ENCODE measurements around the gene SLC25A13. TPM values are rescaled to one million over a fixed set of nuclear protein-coding genes. Genes with fewer than 3 reads are reported as not detected.
A peak's percentile ranks its signal among the peaks of the same experiment; 100 is the strongest.

Gene SLC25A13
- total RNA-seq, 1 experiment from 2014 or later = 77.2 TPM

GRCh38 chr7:96187735-96188134 is 134.2 kb downstream of the SLC25A13 start (continued):
- no peak for TF ChIP-seq ATF3 (CRISPR knock-in tag; conservative IDR thresholded peaks at IDR 0.05)
- no peak for TF ChIP-seq SMAD3 (CRISPR knock-in tag; IDR thresholded peaks at IDR 0.05; ENCODE audit: borderline replicate concordance)
- TF ChIP-seq ZNF232 (CRISPR knock-in tag; IDR thresholded peaks at IDR 0.05) = no peak

GRCh38 chr7:96184783-96185182 is 137.1 kb downstream of the SLC25A13 start:
- DNase-seq (ENCODE audit: low spot score) = no peak
- no peaks in the 10 kb centered on the region for H3K27me3 Mint-ChIP-seq (ENCODE audit: low read depth)
- no peak overlapping the region for H3K4me3 Mint-ChIP-seq
- H3K4me1 Mint-ChIP-seq = peaks cover 28% of the 10 kb centered on the region
- no peak for ATAC-seq
- no peaks in the 10 kb centered on the region for H3K9me3 Mint-ChIP-seq
- TF ChIP-seq PREB (CRISPR knock-in tag; IDR thresholded peaks at IDR 0.05; ENCODE audit: borderline replicate concordance) = no peak
- TF ChIP-seq MLX (CRISPR knock-in tag; IDR thresholded peaks at IDR 0.05) = no peak
- TF ChIP-seq ZSCAN18 (CRISPR knock-in tag; IDR thresholded peaks at IDR 0.05) = no peak
- no peak for TF ChIP-seq KAT7 (CRISPR knock-in tag; IDR thresholded peaks at IDR 0.05; ENCODE audit: borderline replicate concordance)
- no peak for TF ChIP-seq MXD4 (CRISPR knock-in tag; IDR thresholded peaks at IDR 0.05; ENCODE audit: borderline replicate concordance)
- no peak for TF ChIP-seq ZNF232 (CRISPR knock-in tag; IDR thresholded peaks at IDR 0.05)
- no peak for TF ChIP-seq MYBL2 (CRISPR knock-in tag; IDR thresholded peaks at IDR 0.05)
- no peak for TF ChIP-seq NFE2L1 (CRISPR knock-in tag; IDR thresholded peaks at IDR 0.05)
- no peak for TF ChIP-seq NR3C1 (CRISPR knock-in tag; conservative IDR thresholded peaks at IDR 0.05; ENCODE audit: low read depth)
- no peak for TF ChIP-seq ZNF512 (CRISPR knock-in tag; IDR thresholded peaks at IDR 0.05; ENCODE audit: borderline replicate concordance)
- no peak for TF ChIP-seq NFYB (CRISPR knock-in tag; conservative IDR thresholded peaks at IDR 0.05; ENCODE audit: low read depth)
- TF ChIP-seq CREM (CRISPR knock-in tag; IDR thresholded peaks at IDR 0.05) = no peak
- no peak overlapping the region for H3K27ac Mint-ChIP-seq
- ChIA-PET POLR2A (no interaction called here), CTCF (no interaction called here)
- H3K36me3 Mint-ChIP-seq = peaks cover 24% of the 10 kb centered on the region

- ATAC-seq (peak; percentile 11; the same call in 1 of the 2 replicates), DNase-seq (ENCODE audit: low spot score) (no peak)
- ChIA-PET CTCF (no interaction called here), POLR2A (no interaction called here)
- H3K27me3 Mint-ChIP-seq (ENCODE audit: low read depth) = no peaks in the 10 kb centered on the region
- no peaks in the 10 kb centered on the region for H3K9me3 Mint-ChIP-seq
- no peak overlapping the region for H3K4me3 Mint-ChIP-seq
- peaks cover 39% of the 10 kb centered on the region for H3K4me1 Mint-ChIP-seq
- H3K27ac Mint-ChIP-seq = no peak overlapping the region
- TF ChIP-seq ETV6 (CRISPR knock-in tag; IDR thresholded peaks at IDR 0.05) (no peak), ATF1 (CRISPR knock-in tag; IDR thresholded peaks at IDR 0.05) (no peak)
- H3K36me3 Mint-ChIP-seq = peaks cover 15% of the 10 kb centered on the region
These were observed 138.7 kb downstream of the SLC25A13 start for GRCh38 chr7:96183163-96183670.
